Measurements from ENCODE around the gene C3orf62.

The C3orf62 gene

DNA sequence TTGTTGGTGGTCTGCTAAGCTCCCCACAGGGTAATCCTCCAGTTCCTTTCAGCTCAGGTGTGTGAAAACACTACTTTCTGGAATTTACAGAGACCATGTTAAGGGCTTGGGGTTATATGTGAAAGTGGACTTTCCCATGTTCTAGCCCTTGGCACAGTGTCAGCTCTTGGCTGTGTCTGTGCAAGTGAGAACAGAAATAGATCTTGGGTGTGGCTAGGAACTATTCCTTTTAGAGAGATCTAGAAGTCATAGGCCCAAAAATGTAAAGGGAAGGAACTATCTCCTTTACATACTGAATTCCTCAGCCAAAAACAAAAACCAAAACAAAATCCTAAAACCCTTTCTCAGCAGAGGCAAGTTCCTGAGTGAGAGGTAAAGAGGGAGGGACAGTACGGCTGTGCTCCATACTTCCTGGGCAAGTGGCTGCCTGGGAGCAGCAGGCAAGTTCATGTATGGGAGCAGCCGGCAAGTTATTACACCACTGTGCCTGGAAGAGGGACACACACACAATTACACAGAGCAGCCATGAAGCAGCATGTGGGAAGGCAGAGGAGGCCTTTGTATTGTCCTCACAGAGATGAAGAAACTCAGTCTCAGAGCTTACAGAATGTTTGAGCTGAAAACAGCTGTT lies 19.9 kb upstream of the C3orf62 start:
- peak; percentile 75 to 80 for DNase-seq
- no peak overlapping the region for H3K4me3 ChIP-seq
- H3K9me3 ChIP-seq: no peaks in the 10 kb centered on the region
- no peak for TF ChIP-seq CTCF (IDR thresholded peaks at IDR 0.05)
- peaks cover 64 to 99% (median 86%) of the 10 kb centered on the region in 3 donors for H3K36me3 ChIP-seq
- intact Hi-C loops (cut with DNase I; ENCODE audit: low total_unique reads): loop anchor here (2.0 kb wide), 1 partner anchor 124 kb away; no protein-coding TSS in a partner anchor
- H3K4me1 ChIP-seq: peaks cover 0 to 16% (median 11%) of the 10 kb centered on the region in 4 donors
- no peaks in the 10 kb centered on the region for H3K27me3 ChIP-seq
- H3K27ac ChIP-seq: peak overlapping the region; percentile 65 to 78

DNA sequence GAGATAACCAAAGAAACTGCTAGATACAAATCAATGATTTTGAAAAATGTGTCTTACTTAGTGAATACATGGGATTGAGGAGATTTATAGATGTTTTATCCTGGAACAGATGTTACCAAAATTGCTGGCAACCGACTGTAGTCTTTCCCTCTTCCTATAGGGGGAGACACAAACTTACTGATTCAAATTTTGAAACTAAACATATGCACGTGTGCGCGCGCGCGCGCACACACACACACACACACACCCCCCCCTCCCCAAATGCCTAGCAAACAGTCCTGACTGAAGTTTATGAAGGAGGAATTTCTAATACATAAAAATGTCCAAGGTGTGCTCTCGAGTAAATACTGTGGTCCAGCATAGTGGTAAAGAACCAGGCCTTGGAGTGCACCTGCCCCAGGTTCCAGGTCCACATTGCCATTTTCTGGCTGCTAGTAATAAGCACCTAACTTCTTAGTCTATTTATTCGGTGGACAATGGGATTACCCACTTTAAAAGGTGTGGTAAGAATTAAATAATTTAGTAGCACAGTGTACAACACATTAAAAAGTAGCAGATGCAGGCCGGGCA lies 18.5 kb upstream of the C3orf62 start:
- Histone ChIP-seq H3K9me3 (no peaks in the 10 kb centered on the region), H3K36me3 (peaks cover 64 to 99% (median 84%) of the 10 kb centered on the region in 3 donors), H3K27me3 (no peaks in the 10 kb centered on the region), H3K27ac (peak overlapping the region in 1 of 2 donors; percentile 78), H3K4me3 (no peak overlapping the region), H3K4me1 (peaks cover 0 to 16% (median 11%) of the 10 kb centered on the region in 4 donors)
- no peak for DNase-seq
- intact Hi-C loops (cut with DNase I; ENCODE audit: low total_unique reads): loop anchor here (2.0 kb wide), 1 partner anchor 123 kb away; no protein-coding TSS in a partner anchor
- TF ChIP-seq CTCF (IDR thresholded peaks at IDR 0.05): peak; percentile 43 to 44

GRCh38 chr3:49294343-49294742 lies 17.3 kb upstream of the C3orf62 start:
- no peak overlapping the region for H3K4me3 ChIP-seq
- TF ChIP-seq CTCF (IDR thresholded peaks at IDR 0.05): no peak
- no peaks in the 10 kb centered on the region for H3K27me3 ChIP-seq
- H3K4me1 ChIP-seq: peaks cover 0 to 16% (median 11%) of the 10 kb centered on the region in 4 donors
- no peak for DNase-seq
- intact Hi-C loops (cut with DNase I; ENCODE audit: low total_unique reads): no loop called here
- peaks cover 66 to 99% (median 84%) of the 10 kb centered on the region in 3 donors for H3K36me3 ChIP-seq
- H3K9me3 ChIP-seq: no peaks in the 10 kb centered on the region
- no peak overlapping the region for H3K27ac ChIP-seq

DNA sequence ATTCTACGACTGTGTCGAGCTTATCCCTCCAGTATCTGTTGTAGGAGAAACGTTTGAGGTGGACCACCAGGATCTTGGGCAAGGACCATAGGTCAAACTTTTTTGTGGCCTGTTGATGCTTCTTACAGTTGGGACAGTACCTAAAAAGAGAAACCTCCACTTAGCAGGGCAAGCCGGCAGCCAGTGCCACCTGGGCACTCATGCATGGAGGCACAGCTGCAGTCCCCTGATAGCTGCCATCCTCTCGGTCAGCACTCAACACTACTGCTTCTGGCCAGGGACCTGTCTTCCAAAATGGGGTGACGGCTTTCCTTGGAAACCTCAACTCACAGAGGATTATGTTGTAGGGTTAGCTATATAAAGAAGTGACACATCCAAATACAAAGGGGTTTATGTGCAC lies 7.0 kb upstream of the C3orf62 start:
- DNase-seq: no peak
- intact Hi-C loops (cut with DNase I; ENCODE audit: low total_unique reads): no loop called here
- Histone ChIP-seq H3K27ac (no peak overlapping the region), H3K9me3 (no peaks in the 10 kb centered on the region), H3K4me1 (peaks cover 0 to 3% (median 0%) of the 10 kb centered on the region in 4 donors), H3K4me3 (no peak overlapping the region), H3K36me3 (peaks cover 66 to 94% (median 84%) of the 10 kb centered on the region in 3 donors), H3K27me3 (no peaks in the 10 kb centered on the region)
- no peak for TF ChIP-seq CTCF (IDR thresholded peaks at IDR 0.05)

DNA sequence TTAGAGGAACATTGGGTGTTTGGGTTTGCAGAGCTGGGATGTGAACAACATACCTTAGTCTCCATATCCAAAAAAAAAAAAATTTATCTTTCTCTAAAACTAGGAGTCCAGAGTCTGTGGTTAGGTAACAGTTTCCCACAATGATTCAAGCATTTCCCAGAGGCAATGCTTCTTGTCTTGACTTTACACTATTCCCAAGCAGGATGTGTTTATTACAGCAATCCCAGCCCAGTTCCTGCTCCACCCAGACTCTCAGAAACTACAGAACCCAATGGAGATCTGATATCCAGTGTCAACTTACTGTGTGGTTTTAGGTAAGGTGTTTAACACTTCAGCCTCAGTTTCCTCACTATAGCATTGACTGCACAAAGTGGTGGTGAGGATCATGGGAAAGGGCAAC lies 2.3 kb upstream of the C3orf62 start:
- Histone ChIP-seq H3K27ac (peak overlapping the region in 1 of 2 donors; percentile 96), H3K9me3 (no peaks in the 10 kb centered on the region), H3K36me3 (peaks cover 21 to 48% (median 45%) of the 10 kb centered on the region in 3 donors), H3K4me1 (peaks cover 0 to 21% (median 11%) of the 10 kb centered on the region in 4 donors), H3K4me3 (no peak overlapping the region), H3K27me3 (no peaks in the 10 kb centered on the region)
- intact Hi-C loops (cut with DNase I; ENCODE audit: low total_unique reads): loop anchor here (5.0 kb wide), 1 partner anchor 107 kb away; the partner anchor contains the start of gene KLHDC8B
- DNase-seq: no peak
- no peak for TF ChIP-seq CTCF (IDR thresholded peaks at IDR 0.05)
